HT-29 (cell line): Measurements from ENCODE around the gene PLEKHA8. TPM values are rescaled to one million over a fixed set of nuclear protein-coding genes. Genes with fewer than 3 reads are reported as not detected.

Experiments
- DNase-seq: peaks from one replicate; pipeline ENCODE4 v3.0.0-alpha.2; 2015; ENCODE audit warnings: low spot score
- total RNA-seq: library from RNA; depleted of rRNA; stranded (reverse); fragments of >200 nt; shearing (Covaris generic); gene quantifications from 2 replicates; pipeline ENCODE4 v1.2.3, GENCODE V29; 2014

PLEKHA8 gene
- total RNA-seq, 1 experiment from 2014 or later: 5.2 TPM

DNA sequence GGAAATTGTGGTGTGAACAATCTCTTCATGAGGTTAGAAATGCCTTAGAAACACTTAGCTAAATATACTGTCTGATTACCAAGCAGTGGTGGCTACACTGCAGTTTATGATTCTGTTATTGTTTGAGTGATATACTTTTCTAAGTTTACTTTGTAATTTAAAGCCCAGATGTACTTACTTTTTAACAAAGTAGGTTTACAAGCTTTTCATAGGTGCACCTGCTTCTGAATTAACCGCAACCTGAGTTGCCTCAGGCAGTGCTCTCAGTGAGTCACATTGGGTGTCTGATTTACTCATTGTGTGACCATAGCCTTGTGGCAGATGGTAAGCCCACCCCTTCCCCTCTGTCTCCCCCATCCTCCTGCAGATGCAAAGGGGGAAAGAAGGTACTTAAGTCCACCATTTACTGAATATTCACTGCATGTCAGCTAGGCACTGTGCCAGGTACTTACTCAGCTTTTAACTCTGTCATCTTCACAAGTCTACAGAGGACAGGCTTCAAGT lies 115.6 kb downstream of the PLEKHA8 start:
- DNase-seq: no peak

GRCh38 chr7:30144657-30145306 lies 116.6 kb downstream of the PLEKHA8 start:
- no peak for DNase-seq

DNA sequence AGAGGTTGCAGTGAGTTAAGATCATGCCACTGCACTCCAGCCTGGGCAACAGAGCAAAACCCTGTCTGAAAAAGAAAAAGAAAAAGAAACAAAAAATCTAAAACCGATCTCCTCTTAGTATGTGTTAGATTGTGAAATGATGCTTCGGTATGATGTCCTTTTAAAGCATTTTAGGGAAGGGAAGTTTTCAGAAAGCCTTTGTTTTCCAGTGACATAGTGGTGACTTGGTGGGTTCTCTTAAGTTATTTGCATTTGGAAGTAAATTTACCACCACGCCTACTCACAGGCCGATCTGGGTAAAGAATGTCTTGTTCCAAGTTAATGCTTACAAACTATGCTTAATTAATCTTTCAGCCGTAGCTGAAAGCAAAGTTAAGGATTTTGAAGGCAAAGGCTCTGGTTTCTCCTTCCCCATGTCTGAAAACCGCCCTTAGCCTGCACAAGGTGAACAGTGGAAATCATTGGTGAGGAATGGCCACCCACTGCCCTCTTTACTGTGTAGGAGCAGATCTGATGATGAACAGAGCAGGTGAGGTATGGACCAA lies 117.3 kb downstream of the PLEKHA8 start:
- no peak for DNase-seq

- no peak for DNase-seq
These were observed 118.0 kb downstream of the PLEKHA8 start for GRCh38 chr7:30146127-30146612.

GRCh38 chr7:30147223-30147622 lies 119.0 kb downstream of the PLEKHA8 start:
- DNase-seq: no peak

DNA sequence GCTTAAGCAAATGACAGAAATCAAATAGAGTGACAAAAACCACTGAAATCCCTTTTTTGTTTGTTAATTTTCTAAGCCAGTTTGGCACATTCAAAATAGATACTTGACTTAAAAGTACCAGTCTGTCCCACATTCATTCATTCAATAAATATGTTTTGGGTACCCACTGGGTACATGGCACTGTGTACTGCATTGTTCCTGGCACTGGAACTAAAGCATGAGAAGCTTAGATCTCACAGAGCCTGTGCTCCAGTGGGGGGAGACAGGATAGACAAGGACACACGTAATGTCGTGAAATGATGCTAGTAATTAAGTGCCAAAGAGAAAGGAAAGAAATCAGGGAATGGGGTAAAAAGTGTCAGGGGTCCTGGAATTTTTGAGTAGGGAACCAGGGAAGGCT lies 119.6 kb downstream of the PLEKHA8 start:
- DNase-seq: no peak

- no peak for DNase-seq
These were observed 120.2 kb downstream of the PLEKHA8 start for GRCh38 chr7:30148426-30148825.

- peak; percentile 43 for DNase-seq
These were observed 120.8 kb downstream of the PLEKHA8 start for GRCh38 chr7:30148951-30149459.

DNA sequence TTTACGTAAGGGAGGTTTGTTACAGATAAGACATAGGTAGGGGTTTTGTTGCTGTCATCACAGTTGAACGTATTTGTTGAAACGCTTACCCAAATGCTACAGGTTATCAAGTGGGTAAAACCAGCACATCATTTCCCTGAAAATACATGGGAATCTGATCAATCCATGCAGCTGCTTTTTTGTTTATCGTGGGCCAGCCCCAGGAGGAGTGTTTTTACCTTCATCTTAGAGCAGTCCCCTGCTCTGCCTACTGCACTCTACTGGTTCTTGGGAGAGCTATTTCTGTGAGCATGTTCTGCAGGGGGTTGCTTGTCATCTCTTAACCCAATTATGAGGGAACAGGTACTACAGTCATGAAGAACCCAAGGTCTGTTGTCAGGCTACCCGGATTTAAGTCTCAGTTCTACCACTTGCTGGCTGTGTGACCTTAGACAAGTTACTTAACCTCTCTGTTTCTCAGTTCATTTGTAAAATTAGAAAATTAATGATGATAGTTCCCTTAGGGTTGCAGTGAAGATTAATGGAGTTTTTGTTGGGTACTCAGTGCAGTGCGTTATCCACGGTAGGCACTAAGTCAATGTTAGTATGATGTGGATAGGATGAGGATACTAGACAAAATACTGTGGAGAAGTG lies 121.5 kb downstream of the PLEKHA8 start:
- no peak for DNase-seq

DNA sequence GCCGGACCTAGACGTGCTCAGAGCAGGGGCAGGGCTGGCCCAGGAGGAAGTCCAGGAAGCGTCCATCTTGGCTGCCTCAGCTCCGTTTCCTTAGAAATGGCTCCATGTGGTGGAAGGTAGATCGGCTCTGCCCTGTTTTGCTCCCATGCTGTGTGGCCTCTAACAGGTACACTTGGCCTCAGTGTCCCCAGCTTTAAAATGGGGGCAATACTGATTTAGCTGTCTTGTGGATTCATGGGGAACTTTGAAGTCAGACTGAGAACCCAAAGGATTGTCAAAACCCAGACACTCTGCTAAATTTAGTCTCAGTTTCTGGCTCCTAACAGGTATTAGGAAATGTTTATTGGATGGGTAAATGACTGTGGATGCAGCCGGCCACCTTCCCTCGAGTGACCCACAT lies 122.5 kb downstream of the PLEKHA8 start:
- DNase-seq: no peak

DNA sequence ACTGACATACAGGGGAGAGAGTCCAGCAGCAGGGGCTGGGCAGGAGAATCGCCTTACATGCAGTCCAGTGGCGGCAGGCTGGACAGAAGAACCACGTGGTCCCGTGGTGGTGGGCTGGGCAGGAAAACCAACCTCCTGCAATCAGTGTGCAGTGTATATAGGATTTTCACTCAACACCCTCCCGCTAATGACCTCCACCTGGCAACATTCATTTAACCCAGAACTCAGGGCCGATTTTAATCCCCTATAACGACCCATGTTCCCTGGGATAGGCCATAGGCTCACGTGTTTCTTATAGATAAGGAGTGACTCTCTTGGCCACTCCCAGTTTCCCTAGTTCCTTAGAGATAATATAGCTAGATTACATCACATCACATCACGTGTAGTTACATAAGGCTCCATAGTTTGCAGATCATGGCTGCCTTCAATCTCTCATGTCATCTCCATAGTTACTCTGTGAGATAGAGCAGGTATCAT lies 125.9 kb downstream of the PLEKHA8 start:
- no peak for DNase-seq

DNA sequence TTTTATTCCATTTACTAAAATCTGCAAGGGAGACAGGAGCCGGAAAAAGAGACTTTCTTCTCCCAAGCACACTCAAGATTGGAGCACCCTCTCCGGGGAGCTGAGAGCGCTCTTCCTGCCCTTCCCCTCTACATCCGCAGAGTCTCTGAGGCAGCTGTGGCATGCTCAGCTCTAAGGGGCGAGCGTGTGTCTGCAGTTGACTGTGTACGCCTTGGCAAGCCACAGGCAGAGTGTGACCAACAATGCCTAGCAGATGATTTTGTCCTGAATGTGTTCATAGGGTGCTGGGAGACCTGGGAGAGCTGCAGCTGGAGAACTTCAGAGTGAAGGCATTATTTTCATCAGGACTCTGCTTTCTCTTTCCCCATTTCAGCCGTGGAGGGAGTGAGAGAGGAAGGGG lies 127.3 kb downstream of the PLEKHA8 start:
- no peak for DNase-seq

GRCh38 chr7:30157204-30157603 lies 129.0 kb downstream of the PLEKHA8 start:
- DNase-seq: no peak

GRCh38 chr7:30159163-30159562 lies 131.0 kb downstream of the PLEKHA8 start:
- no peak for DNase-seq

DNA sequence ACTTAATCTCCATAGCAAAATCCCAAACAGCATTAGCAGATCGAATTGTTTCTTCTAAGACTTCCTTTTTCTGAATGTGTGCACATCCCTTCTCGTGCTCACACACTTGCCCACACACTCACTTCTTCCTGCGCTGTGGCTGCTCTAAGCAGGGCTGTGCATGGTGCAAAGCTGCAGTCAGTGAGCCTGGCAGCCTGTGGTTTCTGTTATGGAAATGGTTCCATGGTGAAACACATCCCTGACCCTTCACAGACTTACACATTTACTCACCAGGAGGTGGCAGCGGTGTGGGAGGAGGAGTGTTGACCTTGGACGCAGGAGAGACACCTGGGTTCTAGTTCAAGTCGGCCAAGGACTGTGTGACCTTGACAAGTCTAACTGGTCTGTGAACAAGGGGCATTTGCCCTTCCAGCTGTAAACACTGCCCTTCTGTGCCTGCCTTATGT lies 131.5 kb downstream of the PLEKHA8 start:
- DNase-seq: no peak

GRCh38 chr7:30160329-30160728 lies 132.1 kb downstream of the PLEKHA8 start:
- DNase-seq: no peak

- no peak for DNase-seq
These were observed 133.9 kb downstream of the PLEKHA8 start for GRCh38 chr7:30162133-30162532.

DNA sequence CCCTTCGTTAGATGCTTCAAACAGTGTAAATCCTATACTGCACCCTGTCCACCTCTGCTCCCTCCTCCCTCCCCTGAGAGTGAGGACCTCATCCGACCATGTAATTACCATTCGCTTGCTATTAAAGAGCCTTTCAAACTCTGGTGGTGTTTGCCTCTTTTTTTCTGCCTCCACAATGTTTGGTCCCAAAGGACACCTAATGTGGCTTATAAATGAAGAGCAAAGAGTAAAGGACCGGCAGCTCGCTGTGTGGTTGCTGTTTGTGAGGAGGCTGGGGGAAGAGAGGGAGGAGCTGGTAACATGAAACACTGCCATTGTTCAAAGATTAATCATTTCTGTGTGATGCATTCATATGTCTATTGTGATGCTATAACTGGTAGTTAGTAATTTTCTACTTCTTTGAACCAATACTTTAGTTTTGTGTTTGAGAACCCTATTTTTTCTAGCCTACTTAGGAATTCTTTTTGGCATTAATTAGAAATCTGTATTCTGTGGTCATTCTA lies 134.5 kb downstream of the PLEKHA8 start:
- peak; percentile 31 for DNase-seq

DNA sequence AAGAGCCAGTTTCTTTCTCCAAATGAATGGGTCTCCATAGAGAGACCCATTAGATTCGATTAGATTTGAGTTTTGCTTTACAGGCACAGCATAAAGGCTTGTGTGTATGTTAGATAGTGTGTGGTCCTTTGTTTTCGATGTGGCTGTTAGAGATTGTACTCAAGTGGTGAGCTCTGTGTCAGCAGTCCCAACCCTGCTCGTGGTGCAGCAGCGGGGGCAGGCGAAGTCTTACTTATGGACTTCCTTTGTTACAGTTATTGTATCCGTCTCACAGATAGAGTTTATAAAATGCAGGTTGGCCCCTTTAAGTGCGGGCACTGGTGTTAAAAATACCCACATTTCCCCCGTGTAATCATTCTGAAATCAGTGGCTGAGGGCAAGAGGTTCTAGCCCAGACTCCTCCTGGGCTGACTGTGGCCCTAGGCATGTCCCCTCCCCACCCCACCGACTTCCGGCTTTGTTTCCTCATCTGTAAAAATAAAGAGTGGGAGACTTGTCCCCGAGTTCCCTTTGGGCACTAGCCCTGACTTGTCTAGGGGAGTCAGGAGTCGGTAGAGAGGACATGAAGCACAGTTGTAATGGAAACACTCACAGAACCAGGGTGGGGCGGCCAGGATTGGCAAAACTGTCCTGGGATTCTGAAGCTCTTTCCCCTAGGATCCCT lies 135.2 kb downstream of the PLEKHA8 start:
- DNase-seq: no peak

DNA sequence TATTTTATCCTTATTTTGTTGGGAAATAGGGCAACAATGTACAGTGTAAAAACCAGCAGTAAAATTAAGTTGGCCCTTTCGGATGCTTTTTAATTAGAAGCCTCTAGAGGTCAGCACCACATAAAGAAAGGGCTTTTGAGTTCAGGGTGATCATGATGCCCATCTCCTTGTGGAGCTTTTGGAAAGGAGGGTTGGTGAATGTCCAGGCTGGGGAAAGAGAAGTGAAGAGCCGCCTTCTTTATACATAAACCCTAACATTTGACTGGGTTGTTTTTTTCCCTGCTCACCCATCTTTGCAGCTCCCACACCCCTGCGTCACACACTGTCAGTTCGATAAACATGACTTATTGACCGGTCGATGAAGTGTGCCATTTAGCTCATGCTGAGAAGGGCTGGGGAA lies 136.4 kb downstream of the PLEKHA8 start:
- peak; percentile 75 for DNase-seq

DNA sequence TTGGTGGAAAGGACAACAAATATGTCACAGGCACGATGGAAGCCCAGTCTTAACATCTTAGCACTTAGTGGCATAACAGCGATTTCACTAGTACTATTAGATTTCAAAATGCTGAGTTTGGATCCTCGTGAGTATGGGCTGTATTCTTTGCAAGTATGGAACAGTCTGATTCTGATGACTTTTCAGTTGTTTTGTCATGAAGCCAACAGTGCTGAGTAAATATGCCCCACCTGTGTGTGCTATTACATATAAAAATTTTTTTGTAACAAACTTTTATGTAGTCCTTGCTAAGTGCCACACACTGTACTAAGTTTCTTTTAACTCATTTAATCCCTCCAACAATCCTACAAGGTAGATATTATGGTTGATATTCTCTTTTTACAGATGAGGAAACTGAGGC lies 137.4 kb downstream of the PLEKHA8 start:
- no peak for DNase-seq
